SKM-1 treated with dmso at 0.1 percent for 144 hours (cell line): ENCODE measurements around the gene PSMC3IP.

Experiments used
- DNase-seq: peaks from one replicate; lab custom pipeline; 2025; ENCODE audit not compliant: unreplicated experiment; lab: John Stamatoyannopoulos, UW

Gene PSMC3IP

DNA sequence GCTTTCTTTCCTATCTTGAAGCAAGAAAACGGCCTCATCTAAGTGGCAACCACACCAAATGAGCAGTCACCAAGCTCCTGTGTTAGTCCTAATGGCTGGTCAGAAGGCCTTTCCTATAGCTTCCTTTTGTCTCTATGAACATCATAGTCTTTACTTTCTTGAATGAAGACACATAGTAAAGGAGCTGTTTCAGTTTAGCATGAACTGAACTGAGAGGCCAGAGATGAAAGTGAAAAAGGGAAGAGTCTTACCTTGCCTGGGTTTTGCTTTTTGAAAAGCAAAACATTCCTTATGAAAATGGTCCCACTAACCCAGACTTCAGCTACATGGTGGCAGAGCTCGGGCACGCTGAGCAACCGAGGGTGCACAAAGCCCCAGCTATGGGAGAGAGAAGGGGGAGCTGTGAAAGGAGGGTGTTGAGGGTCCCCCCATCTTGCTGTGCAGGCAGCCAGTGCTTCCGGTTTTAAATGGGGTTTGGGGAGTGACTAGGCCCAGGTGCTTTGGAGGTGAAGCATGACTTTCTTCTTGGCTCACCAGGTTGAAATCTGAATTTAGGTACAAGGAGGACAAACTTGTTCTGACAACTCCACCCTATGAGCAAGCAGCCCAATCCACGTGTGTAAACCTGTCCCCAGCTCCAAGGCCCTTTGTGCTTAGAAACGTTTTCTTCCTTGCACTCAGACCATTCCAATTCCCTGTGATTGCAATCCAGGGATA lies 9.1 kb upstream of the PSMC3IP start:
- no peak for DNase-seq

DNA sequence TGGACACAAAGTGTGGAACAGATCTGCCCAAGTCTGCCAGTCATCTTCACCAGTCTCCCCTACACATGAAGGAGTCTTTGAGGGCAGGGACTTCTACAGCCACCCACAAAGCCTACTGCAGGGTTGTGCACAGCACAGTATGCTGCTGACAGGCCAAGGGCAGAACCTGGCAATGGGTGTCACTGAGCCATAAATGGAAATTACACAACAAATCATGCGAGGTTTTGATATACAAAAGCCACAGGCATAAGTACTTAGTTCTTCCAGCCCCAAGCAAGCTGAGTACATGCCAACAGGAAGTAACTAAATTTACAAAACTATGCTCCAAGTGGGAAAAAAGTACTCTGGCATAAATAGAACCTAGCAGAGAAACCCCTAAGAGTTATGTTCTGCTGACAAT lies 7.8 kb upstream of the PSMC3IP start:
- DNase-seq, result peak; percentile 20

DNA sequence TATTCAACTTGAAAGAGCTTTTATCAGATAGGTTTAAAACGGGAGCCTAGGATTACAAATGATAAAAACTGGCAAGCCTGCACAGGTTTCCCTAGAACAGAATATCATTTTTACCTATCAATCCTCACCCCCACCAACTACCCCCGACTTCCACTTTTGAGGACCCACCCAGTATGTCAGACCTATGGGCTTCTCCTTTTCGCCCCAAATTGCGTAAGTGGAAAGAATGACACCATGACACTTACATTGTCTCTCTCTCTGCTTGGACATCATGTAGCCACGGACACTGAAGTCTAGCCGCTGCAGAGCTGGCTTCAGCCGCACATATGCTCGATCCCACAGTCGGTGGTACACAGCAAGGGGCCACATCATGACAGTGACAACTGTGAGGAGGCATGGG lies 7.4 kb upstream of the PSMC3IP start:
- DNase-seq, result peak; percentile 36

DNA sequence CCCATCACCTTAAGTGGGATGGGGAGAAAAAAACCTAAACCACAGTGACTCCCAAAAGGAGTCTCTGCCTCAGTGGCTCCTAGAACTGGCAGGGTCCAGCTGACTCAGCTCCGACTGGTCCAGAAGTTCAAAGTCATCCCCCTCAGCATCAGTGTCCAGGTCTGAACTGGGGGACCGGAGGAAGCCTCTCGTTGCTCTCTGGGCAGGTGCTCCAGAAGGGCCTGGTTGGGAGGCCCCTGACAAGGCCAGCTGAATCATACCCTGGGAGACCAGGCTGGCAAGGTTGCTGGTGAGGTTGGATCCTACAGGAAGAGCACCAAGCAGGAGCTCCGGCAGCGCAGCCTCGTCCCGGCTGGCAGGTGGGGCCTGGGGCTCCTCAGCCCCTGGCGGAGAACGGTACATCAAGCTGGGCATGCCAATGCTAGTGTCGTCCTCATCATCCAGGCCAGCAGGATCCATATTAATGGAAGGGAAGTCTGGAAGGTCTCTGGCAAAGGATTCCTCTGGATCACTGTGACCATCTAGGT lies 4.3 kb upstream of the PSMC3IP start:
- no peak for DNase-seq

DNA sequence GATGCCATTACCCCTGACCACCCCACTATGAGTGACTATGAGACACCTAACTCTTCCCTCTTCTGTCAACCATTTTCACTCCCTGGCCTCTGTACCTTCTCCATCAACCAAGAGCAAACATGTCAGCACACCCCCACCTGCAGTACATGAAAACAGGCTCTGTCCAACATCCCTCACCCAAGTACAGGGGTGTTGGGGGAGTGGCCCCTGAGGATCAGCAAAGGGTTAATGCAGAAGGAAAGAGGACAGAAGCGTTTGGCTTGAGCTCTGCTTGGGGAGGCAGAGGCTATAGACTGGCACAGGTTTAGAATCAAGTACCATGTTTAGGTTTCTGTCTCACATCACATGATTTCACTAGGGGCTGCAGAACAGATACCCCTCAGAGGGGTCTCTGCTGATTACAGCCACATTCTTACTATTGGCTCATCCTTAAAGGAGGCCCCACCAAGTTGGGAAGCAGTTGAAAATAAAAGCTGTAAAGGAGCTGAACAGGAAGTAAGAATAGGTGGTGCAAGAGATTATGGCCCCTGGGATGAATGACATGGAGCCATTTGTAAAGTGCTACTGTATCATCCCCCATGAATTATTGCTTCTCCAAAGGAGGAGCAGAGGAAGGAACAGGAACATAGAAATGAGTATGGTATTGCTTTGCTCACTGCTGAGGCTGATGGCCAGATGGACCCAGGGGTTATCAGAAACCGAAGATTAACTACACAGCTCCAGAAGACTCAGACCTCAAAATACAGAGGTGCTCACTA lies 2.4 kb upstream of the PSMC3IP start:
- DNase-seq, result no peak

DNA sequence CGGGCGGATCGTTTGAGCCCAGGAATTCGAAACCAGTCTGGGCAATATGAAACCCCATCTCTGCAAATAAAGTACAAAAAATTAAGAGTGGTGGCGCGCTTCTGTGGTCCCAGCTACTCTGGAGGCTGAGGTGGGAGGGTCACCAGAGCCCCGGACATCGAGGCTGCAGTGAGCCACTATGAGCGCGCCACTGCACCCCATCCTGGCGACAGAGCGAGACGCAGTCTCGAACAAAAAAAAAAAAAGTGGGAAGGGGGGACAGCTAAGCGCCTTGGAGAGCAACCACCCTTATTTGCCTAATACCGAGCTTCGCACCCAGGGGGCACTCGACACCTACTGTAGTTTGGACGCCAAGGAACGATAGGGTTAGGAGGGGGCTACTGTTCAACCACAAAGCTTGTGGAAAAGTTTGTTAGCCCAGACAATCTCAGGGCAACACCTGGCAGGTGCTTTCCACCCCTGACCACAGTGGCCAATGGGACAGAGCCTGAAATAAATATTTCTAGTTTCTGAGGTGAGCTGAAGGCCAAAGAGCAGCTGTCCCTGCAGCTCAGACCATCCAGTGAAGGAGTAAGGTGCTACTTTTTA lies 847 bp upstream of the PSMC3IP start:
- DNase-seq, result peak; percentile 49

DNA sequence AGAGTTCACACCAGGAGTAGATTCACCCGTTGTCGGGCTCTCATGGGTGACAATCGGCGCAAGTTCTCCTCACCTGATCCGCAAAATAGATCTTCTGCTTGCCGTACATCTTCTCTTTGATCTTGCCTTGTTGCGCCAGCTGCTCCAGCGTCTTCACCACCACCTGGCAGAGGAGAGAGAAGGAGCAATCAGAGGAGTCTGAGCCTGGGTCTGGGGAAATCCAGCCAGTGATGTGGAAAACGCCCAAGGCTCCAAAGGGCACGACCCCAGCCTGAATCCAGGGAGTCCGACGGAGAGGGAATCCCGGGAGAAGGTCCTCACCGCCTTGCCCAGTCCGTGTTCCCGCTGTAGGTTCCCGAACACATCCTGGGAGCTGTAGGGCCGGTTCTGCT lies 393 bp downstream of the PSMC3IP start:
- DNase-seq, result no peak

DNA sequence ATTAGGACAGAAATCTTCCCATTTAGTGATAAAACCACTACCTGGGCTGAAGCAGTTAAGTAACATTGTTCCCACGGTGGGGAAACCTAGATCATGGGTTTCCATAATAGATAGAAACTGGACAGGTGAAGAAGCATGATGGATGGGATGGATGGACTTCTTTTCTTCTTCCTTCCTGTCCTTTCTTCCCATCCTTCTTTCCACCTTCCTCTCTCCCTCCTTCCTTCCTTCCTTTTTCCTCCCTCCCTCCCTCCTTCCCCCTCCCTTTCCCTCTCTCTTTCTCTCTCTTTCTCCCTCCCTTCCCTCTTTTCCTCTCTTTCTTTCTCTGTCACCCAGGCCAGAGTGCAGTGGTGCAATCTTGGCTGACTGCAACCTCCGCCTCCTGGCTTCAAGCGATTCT lies 3.1 kb downstream of the PSMC3IP start:
- no peak for DNase-seq

DNA sequence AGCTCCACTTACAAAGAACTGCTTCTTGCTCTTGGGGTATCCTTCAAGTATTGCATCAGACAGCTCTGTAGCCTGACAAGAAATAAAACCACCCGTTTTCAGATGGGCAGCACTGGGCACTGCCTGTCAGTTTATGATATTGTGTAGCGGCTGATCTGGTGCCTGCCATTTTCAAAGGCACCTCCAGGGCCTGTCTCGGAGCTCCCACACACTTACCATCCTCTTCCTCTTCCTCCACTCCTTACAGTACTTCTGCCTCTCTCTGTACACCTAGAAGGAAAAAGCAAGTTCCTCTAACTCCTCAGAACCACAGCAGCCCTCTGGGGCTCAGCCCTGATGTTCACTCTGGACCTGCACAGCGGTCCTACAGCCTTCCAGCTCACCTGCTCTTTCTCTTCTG lies 4.4 kb downstream of the PSMC3IP start:
- no peak for DNase-seq

DNA sequence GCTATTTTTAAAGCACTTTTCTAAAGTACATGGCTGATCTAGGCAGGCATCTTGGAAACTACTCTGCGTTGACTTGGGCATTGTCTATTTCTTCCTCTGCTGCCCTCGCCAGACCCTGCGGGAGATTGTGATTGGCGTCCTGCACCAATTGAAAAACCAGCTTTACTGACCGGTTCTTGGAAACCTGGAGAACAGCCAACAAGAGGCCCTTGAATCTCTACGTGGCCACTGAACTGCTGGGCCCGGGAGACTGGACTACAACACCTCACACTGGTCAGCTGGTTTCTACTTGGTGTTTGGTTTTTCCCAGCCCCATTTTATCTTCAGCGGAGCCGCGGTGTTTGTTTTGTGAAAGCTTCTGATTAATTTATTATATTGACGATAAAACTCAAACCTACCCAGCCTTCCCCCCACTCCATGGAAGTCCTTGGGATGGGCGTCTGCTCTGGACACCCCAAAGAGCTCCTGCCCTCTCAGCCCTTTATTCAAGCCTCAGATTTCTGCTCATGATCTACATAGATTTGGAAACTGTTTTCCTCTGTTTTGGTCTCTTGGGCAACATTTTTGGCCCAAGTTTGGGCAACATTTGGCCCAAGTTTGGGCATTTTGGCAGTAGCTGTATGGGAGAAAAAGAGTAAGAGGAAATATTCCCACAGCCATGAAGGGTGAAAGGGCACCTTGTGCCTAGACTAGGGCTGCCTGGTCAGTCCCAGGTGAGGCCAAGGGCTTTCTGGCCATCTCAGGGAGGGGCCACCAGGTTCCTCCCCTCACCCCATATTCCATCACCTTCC lies 5.9 kb downstream of the PSMC3IP start:
- DNase-seq, result no peak

DNA sequence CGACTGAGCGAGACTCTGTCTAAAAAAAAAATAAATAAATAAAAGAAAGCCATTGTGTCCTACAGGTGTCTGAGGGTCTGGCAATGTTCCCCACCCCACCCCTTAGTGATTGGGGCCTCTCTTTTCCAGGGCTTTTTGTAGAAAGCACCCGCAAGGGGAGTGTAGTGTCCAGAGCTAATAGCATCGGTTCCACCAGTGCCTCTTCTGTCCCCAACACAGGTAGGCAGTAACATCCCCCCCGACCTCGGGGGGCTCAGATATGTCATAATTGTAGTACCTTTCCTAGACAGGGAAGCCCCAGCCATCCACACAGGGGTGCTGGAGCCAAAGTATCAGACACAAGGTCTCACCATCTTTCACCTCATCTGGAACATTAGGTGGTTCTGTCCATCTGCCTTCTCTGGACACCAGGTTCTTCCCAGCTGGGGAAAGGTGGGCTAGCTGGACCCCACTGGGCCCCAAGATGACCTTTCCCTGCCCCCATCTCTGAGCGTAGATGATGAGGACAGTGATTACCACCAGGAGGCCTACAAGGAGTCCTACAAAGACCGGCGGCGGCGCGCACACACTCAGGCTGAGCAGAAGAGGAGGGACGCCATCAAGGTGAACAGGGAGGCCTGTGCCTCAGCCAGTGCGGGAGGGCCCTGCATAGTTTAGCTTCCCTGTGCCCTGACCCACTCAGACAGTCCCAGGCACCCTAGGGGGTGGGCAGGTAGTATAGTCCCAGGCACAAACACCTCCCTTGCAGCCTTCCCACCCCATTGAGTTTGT lies 9.0 kb downstream of the PSMC3IP start:
- no peak for DNase-seq

DNA sequence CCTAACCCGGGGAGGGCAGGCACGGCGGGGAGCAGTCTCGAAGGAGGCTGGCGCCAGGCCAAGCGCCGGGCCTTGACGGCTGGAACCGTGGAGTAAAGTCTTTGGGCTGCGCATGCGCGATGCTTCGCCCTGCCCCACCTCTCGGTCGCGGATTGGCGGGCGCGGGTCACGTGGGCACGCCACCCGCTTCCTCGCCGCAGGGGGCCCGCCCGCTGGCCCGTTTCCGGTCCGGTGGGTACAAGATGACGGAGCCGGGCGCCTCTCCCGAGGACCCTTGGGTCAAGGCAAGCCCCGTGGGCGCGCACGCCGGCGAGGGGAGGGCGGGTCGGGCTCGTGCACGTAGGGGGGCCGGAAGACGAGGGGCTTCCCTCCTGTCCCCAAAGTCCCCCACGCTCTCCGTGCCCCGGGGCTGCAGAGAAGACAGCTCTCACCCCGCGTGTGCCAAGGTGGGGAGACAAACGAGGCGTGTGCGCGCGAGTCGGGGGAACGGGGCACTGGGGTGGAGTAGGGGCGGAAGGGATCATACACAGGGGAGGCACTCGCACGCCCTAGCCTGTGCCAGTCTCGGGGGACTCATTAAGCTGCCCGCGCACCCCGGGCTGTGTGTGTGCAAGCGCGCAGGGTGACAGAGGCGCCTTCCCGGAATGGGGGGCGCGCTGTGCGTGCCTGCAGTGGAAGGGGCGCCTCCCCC lies 10.5 kb downstream of the PSMC3IP start, which contains the start of gene MLX:
MLX (plus strand) TSS at position 218 of the 691 bp plus-strand sequence; CDS start at position 243, 25 bp downstream.
- peak; percentile 88 for DNase-seq

DNA sequence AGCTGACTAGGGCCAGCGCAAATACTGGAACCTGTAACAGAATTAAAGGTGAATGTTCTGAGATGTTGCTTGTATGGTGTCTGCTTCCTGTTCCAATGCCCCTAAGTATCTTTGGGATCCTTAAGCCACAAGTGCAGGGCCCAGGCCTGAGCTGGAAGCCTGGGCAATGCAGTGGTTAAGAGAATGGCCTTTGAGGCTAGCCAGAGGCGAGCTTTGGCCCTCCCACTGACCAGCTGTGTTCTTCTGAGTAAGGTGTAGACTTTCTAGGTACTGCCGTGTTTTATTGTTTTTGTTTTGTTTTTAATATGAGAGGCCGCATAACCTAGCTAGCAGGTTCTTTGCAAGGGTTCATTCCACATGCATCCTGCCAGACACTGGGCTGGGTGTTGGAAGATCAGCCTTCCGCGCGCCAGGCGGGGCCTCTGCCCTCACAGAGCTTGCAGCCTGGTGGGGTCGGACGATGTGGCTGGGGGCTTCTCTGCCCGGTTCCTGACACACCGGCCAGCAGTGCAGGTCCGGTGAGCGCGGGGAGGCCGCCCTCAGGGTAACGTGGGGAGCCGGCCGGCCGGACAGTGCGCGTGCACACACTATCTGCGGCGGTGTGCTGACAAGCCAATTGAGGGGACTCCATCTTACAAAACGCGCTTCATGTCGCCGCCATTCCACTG lies 11.2 kb downstream of the PSMC3IP start:
- no peak for DNase-seq

DNA sequence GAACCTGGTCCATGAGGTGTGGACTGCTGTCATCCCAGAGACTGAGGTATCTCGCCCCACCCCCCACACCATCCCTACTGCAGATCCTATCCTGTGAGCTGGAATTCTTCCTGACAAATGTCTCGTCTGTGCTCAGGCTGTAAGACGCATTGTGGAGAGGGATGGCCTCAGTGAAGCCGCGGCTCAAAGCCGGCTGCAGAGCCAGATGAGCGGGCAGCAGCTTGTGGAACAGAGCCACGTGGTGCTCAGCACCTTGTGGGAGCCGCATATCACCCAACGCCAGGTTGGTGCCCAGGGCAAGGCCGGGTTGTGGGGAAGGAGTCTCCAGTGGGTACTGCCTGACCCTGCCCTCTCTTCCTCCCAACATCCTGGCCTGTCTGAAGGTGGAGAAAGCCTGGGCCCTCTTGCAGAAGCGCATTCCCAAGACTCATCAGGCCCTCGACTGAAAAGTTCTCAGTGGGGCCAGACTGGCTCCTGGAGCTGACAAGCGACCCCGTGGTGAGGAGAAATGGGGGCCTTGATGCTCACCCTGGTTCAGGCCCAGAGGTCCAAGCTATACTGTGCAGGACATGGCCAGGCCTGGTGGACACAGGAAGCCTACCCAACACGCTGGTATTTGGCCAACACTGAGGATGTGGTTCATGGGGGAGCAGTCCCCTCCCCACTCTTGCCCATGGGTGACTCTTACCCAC lies 11.9 kb downstream of the PSMC3IP start:
- DNase-seq, result no peak

DNA sequence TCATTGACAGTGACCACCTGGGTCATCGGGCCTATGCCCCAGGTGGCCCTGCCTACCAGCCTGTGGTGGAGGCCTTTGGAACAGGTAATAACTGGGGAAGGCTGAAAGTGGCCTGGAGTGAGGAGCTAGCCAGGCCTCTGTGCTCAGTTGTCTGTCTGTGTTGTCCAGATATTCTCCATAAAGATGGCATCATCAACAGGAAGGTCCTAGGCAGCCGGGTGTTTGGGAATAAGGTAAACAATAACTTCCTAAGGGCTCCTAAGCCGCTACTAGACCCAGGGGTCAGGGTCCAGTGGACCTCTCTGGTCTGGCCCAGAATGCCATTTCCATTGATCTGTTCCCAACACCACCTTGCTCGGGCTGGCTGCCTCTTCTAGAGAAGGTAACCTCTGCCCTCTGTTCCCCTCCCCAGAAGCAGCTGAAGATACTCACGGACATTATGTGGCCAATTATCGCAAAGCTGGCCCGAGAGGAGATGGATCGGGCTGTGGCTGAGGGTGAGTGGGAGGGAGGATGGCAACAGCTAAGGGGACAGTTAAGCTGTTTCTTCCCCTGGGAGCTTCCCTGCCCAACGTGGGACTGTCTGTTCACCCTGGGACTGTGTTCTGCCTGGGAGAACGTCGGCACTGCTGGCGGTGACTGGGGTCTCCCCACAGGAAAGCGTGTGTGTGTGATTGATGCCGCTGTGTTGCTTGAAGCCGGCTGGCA lies 12.6 kb downstream of the PSMC3IP start:
- no peak for DNase-seq

DNA sequence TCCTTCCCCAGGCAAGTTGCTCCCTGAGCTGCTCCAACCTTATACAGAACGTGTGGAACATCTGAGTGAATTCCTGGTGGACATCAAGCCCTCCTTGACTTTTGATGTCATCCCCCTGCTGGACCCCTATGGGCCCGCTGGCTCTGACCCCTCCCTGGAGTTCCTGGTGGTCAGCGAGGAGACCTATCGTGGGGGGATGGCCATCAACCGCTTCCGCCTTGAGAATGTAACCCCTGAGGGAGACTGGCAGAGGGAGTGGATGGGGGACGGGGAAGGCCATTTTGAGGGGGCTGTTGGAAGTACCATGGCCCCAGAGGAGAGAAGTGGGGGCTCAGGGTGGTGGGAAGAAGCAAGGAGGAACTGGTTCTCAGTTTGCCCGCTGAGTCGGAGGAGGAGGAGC lies 13.6 kb downstream of the PSMC3IP start:
- no peak for DNase-seq

DNA sequence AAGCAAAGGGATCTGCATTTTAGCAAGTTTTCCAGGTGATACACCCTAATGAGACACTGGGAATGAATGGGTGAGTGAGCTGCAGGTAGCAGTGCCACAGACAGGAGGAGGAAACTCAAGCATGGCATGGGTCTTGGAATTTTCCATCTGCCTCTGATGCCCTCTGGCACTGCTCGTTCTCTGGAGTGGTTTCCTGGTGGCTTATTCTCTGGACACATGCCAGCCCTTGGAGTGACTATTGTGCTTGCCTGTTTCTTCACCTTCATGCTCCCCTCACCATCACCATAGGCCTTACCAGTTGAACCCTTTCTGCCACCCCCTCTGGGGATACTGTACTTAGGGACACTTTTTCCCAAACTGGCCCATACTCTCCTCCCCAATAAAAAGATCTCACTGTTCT lies 14.0 kb downstream of the PSMC3IP start:
- DNase-seq, result no peak

DNA sequence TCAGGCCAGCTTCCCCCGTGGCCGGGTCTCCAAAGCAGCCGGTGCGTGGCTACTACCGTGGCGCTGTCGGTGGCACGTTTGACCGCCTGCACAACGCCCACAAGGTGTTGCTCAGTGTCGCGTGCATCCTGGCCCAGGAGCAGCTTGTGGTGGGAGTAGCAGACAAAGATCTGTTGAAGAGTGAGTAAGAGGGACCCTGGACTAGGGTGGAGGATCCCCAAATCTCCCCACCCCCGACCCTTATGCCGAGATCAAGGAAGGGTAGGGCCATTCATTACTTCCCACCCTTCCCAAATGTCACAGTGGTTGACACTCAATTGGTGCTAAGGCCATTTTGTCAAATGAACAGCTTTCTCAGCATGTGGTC lies 14.4 kb downstream of the PSMC3IP start:
- no peak for DNase-seq
